Cardiac septum (tissue), 1 donor: ENCODE results near the gene ANKRD13D. TPM values are rescaled to one million over a fixed set of nuclear protein-coding genes. Genes with fewer than 3 reads are reported as not detected.
A peak's percentile ranks its signal among the peaks of the same experiment; 100 is the strongest.
"Not testable (repeated sequence)": the region's sequence is repeated elsewhere in the genome, so short reads cannot be mapped to it uniquely, and the experiment has no call there.

Source experiments
- DNase-seq: peaks from one replicate; pipeline ENCODE4 v3.0.0-alpha.2; 2020; ENCODE audit warnings: low spot score
- intact Hi-C: fragments of 100-400 bp; cut with DNase I; formaldehyde crosslinking; loops from one replicate; pipeline ENCODE4 v1.14.0; 2022
- total RNA-seq: library from RNA; stranded (reverse); fragmentation: NEBNext Ultra II Directional; extraction: Animal tissue kit (Norgen Biotek cat#: 25700); gene quantifications from one replicate; pipeline ENCODE4 v1.2.1, GENCODE V29; 2021
- donor health status: DM: no; HTN: no; CAD: no.

ANKRD13D gene
- total RNA-seq, 1 donor from 2014 or later: 20.0 TPM

DNA sequence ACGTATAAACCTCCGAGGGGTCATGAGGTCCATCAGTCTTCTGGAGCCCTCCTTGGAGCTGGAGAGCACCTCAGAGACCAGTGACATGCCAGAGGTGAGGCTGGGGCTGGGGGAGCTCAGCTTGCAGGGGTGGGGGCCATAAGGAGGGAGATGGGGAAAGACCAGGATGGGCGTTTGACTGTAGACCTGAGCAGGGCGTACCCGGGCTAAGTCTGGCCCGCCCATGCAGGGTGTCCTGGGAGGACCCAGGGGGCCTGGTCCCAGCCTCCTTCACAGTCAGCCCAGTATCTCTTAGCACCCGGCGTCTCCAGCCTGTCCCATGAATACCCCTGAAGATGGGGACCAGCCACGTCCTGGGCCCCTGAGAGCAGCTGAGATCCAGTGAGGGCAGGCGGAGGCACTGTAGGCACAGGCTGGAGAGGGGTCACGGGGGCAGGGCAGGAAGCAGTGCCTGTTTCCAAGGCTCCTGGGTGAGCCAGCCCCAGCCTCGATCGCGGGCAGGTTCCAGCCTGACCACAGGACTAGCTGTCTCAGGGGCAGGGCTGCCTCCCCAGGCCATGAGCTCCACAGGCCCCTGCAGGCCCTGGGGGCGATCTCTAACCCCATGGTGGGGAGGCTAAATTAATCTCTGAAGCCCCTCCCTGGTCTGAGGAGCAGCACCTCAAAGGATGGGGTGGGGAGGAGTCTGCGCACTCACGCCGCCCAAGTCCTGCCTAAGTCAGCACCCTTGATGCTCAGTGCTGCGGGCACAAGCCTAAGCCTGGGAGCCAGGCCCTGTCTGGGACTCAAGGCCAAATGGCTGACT lies 21.3 kb downstream of the ANKRD13D start:
- no peak for DNase-seq
- intact Hi-C loops: no loop called here

DNA sequence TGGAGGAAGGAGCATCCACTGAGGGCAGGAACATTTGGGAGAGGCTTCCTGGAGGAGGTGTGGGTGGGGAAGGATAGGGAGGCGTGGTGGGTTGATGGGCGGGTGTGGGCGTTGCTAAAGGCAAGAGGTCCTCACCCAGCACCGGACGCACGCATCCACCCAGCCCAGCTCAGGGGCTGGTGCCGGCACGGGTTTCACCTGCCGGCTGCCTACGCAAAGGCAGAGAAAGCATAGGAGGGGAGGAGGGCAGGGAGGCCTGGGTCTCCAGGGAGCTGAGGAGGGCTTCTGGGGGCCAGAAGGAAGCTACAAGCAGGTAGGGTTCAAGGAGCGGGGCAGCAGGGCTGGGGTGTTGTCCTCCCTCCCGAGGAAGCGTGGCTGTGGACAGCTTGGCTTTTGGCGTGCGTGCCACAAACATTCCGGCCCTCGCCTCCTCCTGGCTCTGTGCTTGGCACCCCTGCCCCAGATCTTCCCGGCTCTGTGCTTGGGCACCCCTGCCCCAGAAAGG lies 22.0 kb downstream of the ANKRD13D start:
- intact Hi-C loops: no loop called here
- DNase-seq: no peak

GRCh38 chr11:67311556-67312082 lies 22.5 kb downstream of the ANKRD13D start:
- no peak for DNase-seq
- intact Hi-C loops: no loop called here

DNA sequence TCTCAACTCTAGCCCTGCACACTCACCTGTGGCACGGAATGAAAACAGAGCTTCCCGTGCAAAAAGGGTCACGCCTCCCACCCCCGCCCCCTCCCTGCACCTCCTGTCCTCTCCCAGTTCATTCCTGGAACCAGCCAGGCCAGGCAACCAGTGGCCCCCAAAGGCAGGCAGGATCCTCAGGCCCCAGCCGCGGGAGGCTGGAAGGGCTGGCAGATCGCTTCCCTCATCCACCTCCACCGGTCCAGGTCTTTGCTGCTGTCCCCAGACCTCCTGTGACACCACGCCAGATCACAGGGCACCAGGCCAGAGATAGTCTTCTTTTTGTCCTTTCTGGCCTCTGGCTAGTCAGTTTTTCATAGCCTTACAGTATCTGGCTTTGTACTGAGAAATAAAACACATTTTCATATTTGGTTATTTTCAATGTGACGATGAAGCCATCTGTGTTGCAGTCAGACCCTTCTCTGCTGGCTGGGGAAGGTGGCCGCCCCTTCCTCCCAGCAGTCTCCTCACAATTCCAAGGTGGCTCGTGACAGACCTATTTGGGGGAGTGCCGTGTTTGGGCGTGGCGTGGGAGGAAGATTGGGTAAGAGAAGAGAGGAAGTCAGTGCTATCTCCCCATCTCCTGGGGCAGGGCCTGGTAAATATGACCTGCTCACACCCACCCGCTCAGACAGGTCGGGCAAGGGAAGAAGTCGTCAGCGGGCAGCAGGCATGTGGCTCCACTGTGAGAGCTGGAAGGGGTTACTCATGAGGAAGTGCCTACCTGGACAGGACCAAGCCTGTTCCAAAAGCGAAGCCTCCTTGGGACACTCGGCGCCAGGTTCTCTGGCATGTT lies 23.3 kb downstream of the ANKRD13D start:
- intact Hi-C loops: no loop called here
- peak; percentile 86 for DNase-seq

DNA sequence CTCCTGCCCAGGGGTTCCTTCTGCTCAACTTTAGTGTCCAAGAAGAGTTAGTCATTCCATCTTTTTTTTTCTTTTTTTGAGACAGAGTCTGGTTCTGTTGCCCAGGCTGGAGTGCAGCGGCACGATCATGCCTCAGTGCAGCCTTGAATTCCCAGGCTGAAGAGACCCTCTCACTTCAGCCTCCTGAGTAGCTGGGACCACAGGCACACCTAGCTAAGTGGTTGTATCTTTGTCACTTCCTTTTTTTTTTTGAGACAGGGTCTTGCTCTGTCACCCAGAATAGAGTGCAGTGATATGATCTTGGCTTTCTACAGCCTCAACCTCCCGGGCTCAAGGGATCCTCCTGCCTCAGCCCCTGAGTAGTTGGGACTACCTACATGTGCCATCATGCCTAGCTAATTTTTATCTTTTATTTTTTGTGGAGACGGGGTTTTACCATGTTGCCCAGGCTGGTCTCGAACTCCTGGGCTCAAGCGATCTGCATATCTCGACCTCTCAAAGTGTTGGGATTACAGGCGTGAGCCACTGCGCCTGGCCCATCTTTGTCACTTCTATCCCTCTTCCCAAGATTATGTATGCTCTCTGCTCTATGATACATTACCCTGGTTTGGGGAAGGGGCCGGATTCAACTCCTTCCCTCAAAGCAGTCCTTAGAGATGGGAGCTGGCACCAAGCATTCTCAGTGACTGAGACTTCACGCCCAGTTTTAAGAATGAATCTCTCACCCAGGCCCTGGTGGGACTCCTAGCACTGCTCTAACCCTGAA lies 24.2 kb downstream of the ANKRD13D start:
- intact Hi-C loops: no loop called here
- no peak for DNase-seq

- intact Hi-C loops: no loop called here
- no peak for DNase-seq
Measured at GRCh38 chr11:67314218-67314617, 25.1 kb downstream of the ANKRD13D start.

GRCh38 chr11:67315325-67315909 lies 26.3 kb downstream of the ANKRD13D start:
- intact Hi-C loops: no loop called here
- DNase-seq: no peak

GRCh38 chr11:67316882-67317204 lies 27.7 kb downstream of the ANKRD13D start:
- DNase-seq: no peak
- intact Hi-C loops: loop anchor here (1.0 to 2.0 kb wide), 5 partner anchors 14 to 55 kb away; partner anchors contain the start of genes ANKRD13D, GRK2, POLD4 and SSH3

DNA sequence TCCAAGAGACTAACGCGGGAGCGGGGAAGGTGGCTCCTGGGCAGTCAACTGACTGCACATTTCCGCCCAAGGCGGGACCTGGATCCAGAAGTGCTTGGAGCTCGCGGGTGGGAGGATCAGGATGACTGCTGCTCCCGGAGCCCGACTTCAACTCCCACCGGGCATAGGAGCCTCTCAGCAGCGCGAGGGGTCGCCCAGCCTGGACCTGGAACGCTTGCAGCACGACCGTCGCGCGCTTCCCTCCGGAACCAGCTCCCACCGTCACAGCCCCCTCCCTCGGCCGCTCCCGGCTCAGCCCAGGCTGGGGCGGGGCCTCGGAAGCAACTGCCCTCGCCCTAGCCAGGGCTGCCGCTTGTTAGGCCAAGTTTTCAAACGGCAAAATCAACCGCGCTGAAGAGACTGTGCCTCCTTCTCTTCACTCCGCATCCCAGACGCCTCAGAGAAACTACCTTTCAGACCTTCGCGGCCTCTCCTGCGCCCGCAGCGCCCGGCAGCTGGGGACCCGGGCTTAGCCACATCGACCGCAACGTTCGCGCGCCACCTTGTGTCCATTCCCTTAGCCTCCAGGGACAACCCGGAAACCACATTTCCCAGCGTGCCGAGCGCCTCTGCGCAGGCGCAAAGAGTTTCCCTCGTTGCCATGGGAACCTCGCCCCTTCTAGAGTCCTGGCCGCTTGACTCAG lies 28.2 kb downstream of the ANKRD13D start:
- intact Hi-C loops: loop anchor here (1.0 to 2.0 kb wide), 5 partner anchors 15 to 55 kb away; partner anchors contain the start of genes ANKRD13D, GRK2, POLD4 and SSH3
- DNase-seq: peak; percentile 98

DNA sequence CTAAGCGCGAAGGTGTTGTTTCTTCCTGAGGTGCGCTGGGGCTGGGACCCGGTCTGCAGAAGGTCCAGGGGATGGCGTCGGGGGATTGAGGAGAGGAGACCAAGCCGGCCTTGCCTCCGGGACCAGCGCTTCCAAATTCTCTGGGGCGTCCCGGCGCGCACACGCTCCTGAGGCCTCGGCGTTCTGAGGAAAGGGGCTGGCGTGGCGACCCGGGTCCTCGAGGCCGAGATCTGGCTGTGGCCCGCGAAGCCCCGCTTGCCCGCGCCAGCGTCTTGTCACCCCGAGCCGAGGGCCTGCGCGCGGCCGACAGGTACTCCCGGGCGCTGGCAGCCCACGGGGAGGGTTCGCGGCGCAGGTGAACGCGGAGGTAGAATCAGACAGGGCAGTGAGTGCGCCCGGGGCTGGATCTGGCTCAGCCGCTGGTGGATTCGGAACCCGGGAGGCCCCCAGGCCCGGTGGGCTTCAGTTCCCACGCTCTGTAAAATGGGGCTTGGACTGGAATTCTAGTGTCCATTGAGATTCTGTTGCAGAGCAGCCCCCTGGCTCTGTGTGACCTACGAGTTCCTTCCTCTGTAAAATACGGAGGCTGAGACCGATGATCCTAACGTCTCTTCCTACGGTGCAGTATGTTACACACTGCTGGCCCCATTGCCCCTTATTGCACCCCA lies 28.9 kb downstream of the ANKRD13D start:
- DNase-seq: no peak

DNA sequence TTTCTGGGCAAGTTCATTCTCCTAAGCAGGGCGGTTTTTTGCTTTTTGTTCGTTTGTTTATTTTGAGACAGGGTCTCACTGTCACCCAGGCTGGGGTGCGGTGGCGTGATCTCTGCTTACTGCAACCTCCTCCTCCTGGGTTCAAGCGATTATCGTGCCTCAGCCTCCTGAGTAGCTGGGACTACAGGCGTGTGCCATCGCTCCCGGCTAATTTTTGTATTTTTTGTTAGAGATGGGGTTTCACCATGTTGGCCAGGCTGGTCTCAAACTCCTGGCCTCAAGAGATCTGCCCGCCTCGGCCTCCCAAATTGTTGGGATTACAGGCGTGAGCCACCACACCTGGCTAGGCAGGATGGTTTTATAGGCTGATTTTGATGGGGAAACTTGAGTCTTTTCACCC lies 29.8 kb downstream of the ANKRD13D start:
- intact Hi-C loops, DNase-seq: not testable (repeated sequence)

More for the DNA sequence above, 28.9 kb downstream of the ANKRD13D start:
- intact Hi-C loops: loop anchor here (1.0 to 2.0 kb wide), 5 partner anchors 15 to 56 kb away; partner anchors contain the start of genes ANKRD13D, GRK2, POLD4 and SSH3

- intact Hi-C loops: loop anchor here (10.0 kb wide), 1 partner anchor 235 kb away; no protein-coding TSS in a partner anchor
- no peak for DNase-seq
Measured at GRCh38 chr11:67320011-67320410, 30.9 kb downstream of the ANKRD13D start.

DNA sequence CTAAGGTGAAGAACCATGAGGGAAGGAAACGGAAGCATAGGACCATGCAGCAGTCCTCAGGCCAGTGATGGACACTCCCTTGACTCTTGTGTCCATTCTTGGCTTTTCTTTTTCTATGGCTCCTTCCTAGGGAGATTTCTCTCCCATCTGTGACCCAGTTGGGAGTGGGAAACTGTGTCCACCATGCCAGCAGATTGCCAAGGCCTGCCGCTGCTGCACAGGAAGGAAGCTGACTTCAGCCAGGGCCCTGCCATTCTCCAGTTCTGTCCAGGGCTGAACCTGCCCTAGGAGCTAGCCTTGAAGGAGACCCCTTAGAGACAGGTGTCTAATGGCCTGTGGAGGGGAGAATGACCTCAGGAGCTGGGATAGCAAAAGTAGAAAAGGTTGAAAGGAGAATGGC lies 31.6 kb downstream of the ANKRD13D start:
- intact Hi-C loops: loop anchor here (10.0 kb wide), 1 partner anchor 236 kb away; no protein-coding TSS in a partner anchor
- DNase-seq: no peak

- no peak for DNase-seq
Measured at GRCh38 chr11:67321313-67321871, 32.3 kb downstream of the ANKRD13D start.

DNA sequence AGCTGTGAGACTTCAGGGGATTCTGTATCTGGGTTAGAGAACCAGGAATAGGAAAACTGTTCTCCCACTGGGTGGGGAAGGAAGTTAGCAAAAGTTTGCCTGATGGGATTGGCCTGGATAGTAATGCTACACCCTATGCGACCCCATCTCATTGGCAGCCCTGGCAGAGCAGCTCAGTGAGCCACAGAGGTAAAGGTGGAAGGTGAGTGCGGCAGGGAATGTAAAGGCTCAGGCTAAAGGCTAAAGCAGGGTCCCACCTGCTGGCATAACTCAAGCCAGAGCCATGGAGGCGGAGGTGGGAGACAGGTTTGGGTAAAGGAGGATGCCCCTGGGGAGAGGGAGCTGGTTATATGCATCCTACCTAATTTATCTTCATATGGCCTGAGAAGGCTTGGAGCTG lies 32.9 kb downstream of the ANKRD13D start:
- DNase-seq: no peak

More at GRCh38 chr11:67321313-67321871, 32.3 kb downstream of the ANKRD13D start:
- intact Hi-C loops: loop anchor here (10.0 kb wide), 1 partner anchor 237 kb away; no protein-coding TSS in a partner anchor

DNA sequence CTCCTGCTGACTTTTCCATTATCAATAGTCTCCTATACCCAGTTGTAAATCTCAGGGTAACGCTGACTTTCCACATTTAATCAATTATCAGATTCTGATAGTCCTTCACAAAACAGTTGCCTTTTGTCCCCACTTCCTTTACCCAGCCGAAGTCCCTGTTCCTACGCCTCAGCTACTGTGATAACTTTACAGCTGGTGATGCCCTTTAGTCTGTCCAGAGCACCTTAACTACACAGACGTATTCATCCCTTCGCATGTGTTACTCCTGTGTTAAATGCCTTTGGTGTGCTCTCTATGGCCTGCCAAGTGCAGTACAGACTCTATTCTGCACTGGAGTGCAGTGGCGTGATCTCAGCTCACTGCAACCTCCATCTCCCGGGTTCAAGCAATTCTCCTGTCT lies 34.4 kb downstream of the ANKRD13D start:
- intact Hi-C loops: loop anchor here (10.0 kb wide), 1 partner anchor 239 kb away; no protein-coding TSS in a partner anchor
- no peak for DNase-seq

More for the DNA sequence above, 32.9 kb downstream of the ANKRD13D start:
- intact Hi-C loops: loop anchor here (10.0 kb wide), 1 partner anchor 237 kb away; no protein-coding TSS in a partner anchor

DNA sequence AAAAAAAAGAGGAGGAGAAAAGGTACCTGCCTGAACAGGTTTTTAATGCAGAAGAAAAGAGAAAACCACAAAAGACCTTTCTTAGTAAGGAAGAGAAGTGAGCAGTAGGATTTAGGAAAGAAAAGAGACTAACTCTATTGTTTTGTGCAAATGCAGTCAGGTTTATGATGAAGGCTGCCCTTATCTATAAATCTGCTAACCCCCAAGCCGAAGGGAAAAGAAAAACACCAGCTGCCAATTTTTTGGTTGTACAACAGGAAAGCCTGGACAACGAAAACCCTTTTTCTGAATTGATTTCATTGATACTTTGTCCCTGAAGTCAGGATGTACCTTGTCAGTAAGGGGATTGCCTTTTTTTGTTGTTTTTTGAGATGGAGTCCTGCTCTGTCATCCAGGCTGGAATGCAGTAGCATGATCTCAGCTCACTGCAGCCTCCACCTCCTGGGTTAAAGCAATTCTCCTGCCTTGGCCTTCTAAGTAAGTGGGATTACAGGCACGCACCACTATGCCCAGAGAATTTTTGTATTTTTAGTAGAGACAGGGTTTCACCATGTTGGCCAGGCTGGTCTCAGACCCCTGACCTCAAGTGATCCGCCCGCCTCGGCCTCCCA lies 43.1 kb downstream of the ANKRD13D start:
- intact Hi-C loops: no loop called here
- no peak for DNase-seq
